MM.1S (cell line): ENCODE results near the gene KEAP1.

ENCODE experiments used
- DNase-seq: peaks from one replicate; pipeline ENCODE4 v3.0.0-alpha.2; 2015
- H2AFZ ChIP-seq: fragments of 300-600 bp; sonication (generic); 2 replicates; pipeline ENCODE4 v1.6.0; 2016; ENCODE audit warnings: antibody characterized with exemption, low read length
- H3F3A ChIP-seq: fragments of 300-600 bp; sonication (generic); 2 replicates; pipeline ENCODE4 v1.6.1; 2016; ENCODE audit warnings: mild to moderate bottlenecking, antibody characterized with exemption, low read length, moderate library complexity, mixed read lengths; ENCODE audit not compliant: insufficient read depth
- H3K27ac ChIP-seq: fragments of 300-600 bp; sonication (generic); 2 replicates; pipeline ENCODE4 v1.5.1; 2016; ENCODE audit warnings: mild to moderate bottlenecking, low read length
- H3K27me3 ChIP-seq: fragments of 300-600 bp; sonication (generic); replicated peaks from 2 replicates; pipeline ENCODE4 v1.6.0; 2016; ENCODE audit warnings: low read length; ENCODE audit not compliant: insufficient read depth
- H3K36me3 ChIP-seq: fragments of 300-600 bp; sonication (generic); replicated peaks from 2 replicates; pipeline ENCODE4 v1.6.1; 2016; ENCODE audit warnings: mild to moderate bottlenecking, low read length, mixed read lengths; ENCODE audit not compliant: insufficient read depth
- H3K4me1 ChIP-seq: fragments of 300-600 bp; sonication (generic); 2 replicates; pipeline ENCODE4 v1.6.1; 2016; ENCODE audit warnings: low read length, mixed read lengths
- H3K4me2 ChIP-seq: fragments of 300-600 bp; sonication (generic); 2 replicates; pipeline ENCODE4 v1.6.0; 2016; ENCODE audit warnings: low read depth, low read length
- H3K4me3 ChIP-seq: fragments of 300-600 bp; sonication (generic); 2 replicates; pipeline ENCODE4 v1.5.1; 2016; ENCODE audit warnings: low read length, mixed read lengths
- H3K79me2 ChIP-seq: fragments of 300-600 bp; sonication (generic); 2 replicates; pipeline ENCODE4 v1.6.1; 2016; ENCODE audit warnings: mixed run types, low read length, mixed read lengths
- H3K9ac ChIP-seq: fragments of 300-600 bp; sonication (generic); 2 replicates; pipeline ENCODE4 v1.6.1; 2016; ENCODE audit warnings: low read length, mixed read lengths
- H3K9me2 ChIP-seq: fragments of 300-600 bp; sonication (generic); replicated peaks from 2 replicates; pipeline ENCODE4 v1.6.1; 2016; ENCODE audit warnings: mild to moderate bottlenecking, low read length, mixed read lengths; ENCODE audit not compliant: insufficient read depth
- H3K9me3 ChIP-seq: fragments of 300-600 bp; sonication (generic); replicated peaks from 2 replicates; pipeline ENCODE4 v1.6.1; 2016; ENCODE audit warnings: mild to moderate bottlenecking, low read length, mixed read lengths; ENCODE audit not compliant: insufficient read depth
- H4K20me1 ChIP-seq: fragments of 300-600 bp; sonication (generic); 2 replicates; pipeline ENCODE4 v1.6.1; 2016; ENCODE audit warnings: mild to moderate bottlenecking, low read length, moderate library complexity, mixed read lengths; ENCODE audit not compliant: insufficient read depth
- CTCF ChIP-seq: fragments of 300-600 bp; sonication (generic); IDR thresholded peaks from 2 replicates; pipeline ENCODE4 v1.5.1; 2016; ENCODE audit warnings: antibody characterized with exemption, low read length, mixed read lengths
- EZH2 ChIP-seq: fragments of 300-600 bp; sonication (generic); optimal IDR thresholded peaks from 2 replicates; pipeline ENCODE3; 2017; ENCODE audit warnings: low read depth, mild to moderate bottlenecking, antibody characterized with exemption, low read length, mixed read lengths
- EZH2phosphoT487 ChIP-seq: fragments of 300-600 bp; sonication (generic); IDR thresholded peaks from 2 replicates; pipeline ENCODE4 v1.6.1; 2018; ENCODE audit warnings: antibody characterized with exemption, low read length

The KEAP1 gene

GRCh38 chr19:10538204-10538983 is 35.2 kb upstream of the KEAP1 start:
- no peaks in the 10 kb centered on the region for H4K20me1 ChIP-seq
- no peaks in the 10 kb centered on the region for H3F3A ChIP-seq
- peaks cover 17% of the 10 kb centered on the region for H3K27me3 ChIP-seq
- no peak for TF ChIP-seq EZH2
- no peak for TF ChIP-seq EZH2phosphoT487
- H3K4me2 ChIP-seq = no peak overlapping the region
- H3K9ac ChIP-seq = no peak overlapping the region
- DNase-seq = no peak
- no peak overlapping the region for H2AFZ ChIP-seq
- H3K9me2 ChIP-seq = no peaks in the 10 kb centered on the region
- H3K27ac ChIP-seq = no peak overlapping the region
- H3K36me3 ChIP-seq = no peaks in the 10 kb centered on the region
- H3K4me1 ChIP-seq = peaks cover 3% of the 10 kb centered on the region; the same call in 1 of the 2 replicates
- H3K4me3 ChIP-seq = no peak overlapping the region
- no peaks in the 10 kb centered on the region for H3K79me2 ChIP-seq
- no peaks in the 10 kb centered on the region for H3K9me3 ChIP-seq

- H3K9ac ChIP-seq = no peak overlapping the region
- H3K36me3 ChIP-seq = no peaks in the 10 kb centered on the region
- H3K4me2 ChIP-seq = no peak overlapping the region
- no peaks in the 10 kb centered on the region for H3F3A ChIP-seq
- H3K79me2 ChIP-seq = no peaks in the 10 kb centered on the region
- H3K4me1 ChIP-seq = no peaks in the 10 kb centered on the region
- no peak overlapping the region for H3K27ac ChIP-seq
- H3K4me3 ChIP-seq = no peak overlapping the region
- no peaks in the 10 kb centered on the region for H4K20me1 ChIP-seq
- TF ChIP-seq CTCF (no peak), EZH2 (no peak), EZH2phosphoT487 (no peak)
- H3K9me2 ChIP-seq = no peaks in the 10 kb centered on the region
- DNase-seq = no peak
- H3K27me3 ChIP-seq = peaks cover 17% of the 10 kb centered on the region
- no peak overlapping the region for H2AFZ ChIP-seq
- H3K9me3 ChIP-seq = no peaks in the 10 kb centered on the region
Observed at GRCh38 chr19:10537668-10538067, 34.5 kb upstream of the KEAP1 start.

- no peaks in the 10 kb centered on the region for H3F3A ChIP-seq
- no peak overlapping the region for H3K4me3 ChIP-seq
- no peaks in the 10 kb centered on the region for H3K79me2 ChIP-seq
- no peaks in the 10 kb centered on the region for H3K4me1 ChIP-seq
- H3K9ac ChIP-seq = no peak overlapping the region
- TF ChIP-seq CTCF = no peak
- TF ChIP-seq EZH2phosphoT487 = no peak
- no peak for TF ChIP-seq EZH2
- no peak overlapping the region for H3K27ac ChIP-seq
- H3K4me2 ChIP-seq = no peak overlapping the region
- no peaks in the 10 kb centered on the region for H3K9me3 ChIP-seq
- H4K20me1 ChIP-seq = no peaks in the 10 kb centered on the region
- no peak for DNase-seq
- H2AFZ ChIP-seq = no peak overlapping the region
- no peaks in the 10 kb centered on the region for H3K36me3 ChIP-seq
- H3K9me2 ChIP-seq = no peaks in the 10 kb centered on the region
- peaks cover 17% of the 10 kb centered on the region for H3K27me3 ChIP-seq
Observed at GRCh38 chr19:10535613-10536012, 32.5 kb upstream of the KEAP1 start.
